PFSK-1 (cell line): ENCODE results near the gene MYH9.

ENCODE experiments used
- POLR2AphosphoS5 ChIP-seq: IDR thresholded peaks from 2 replicates; pipeline ENCODE4 v1.6.1; 2012; ENCODE audit warnings: low read depth, mild to moderate bottlenecking, control low read depth, low read length, moderate library complexity
- SIN3A ChIP-seq: IDR thresholded peaks from 2 replicates; pipeline ENCODE4 v1.6.1; 2012; ENCODE audit warnings: mild to moderate bottlenecking, low read length, moderate library complexity, borderline replicate concordance; ENCODE audit not compliant: insufficient read depth

GRCh38 chr22:36379593-36380361, 8.0 kb downstream of the MYH9 start:
- TF ChIP-seq SIN3A (no peak), POLR2AphosphoS5 (no peak)
